ENCODE measurements around the gene TTC19.

DNA sequence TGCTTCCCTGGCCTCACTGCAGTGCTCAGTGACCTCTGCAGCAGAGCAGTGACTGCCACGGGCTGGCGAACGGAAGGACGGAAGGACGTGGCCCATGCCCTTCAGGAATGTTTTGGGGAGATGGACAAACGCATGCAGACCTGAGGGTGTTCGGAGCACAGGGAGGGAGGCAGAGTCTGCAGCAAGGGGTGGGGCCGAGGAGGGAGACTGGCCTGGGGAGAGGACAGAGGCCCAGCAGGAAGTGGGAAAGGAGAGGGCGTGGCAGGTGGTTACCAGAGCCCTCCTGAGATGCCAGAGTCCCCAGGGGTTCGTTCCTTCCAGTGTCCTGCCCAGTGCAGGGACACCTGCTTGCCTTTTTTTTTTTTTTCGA, 32.8 kb upstream of the TTC19 start:
- TF ChIP-seq, protein P1, sequence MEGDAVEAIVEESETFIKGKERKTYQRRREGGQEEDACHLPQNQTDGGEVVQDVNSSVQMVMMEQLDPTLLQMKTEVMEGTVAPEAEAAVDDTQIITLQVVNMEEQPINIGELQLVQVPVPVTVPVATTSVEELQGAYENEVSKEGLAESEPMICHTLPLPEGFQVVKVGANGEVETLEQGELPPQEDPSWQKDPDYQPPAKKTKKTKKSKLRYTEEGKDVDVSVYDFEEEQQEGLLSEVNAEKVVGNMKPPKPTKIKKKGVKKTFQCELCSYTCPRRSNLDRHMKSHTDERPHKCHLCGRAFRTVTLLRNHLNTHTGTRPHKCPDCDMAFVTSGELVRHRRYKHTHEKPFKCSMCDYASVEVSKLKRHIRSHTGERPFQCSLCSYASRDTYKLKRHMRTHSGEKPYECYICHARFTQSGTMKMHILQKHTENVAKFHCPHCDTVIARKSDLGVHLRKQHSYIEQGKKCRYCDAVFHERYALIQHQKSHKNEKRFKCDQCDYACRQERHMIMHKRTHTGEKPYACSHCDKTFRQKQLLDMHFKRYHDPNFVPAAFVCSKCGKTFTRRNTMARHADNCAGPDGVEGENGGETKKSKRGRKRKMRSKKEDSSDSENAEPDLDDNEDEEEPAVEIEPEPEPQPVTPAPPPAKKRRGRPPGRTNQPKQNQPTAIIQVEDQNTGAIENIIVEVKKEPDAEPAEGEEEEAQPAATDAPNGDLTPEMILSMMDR (IDR thresholded peaks at IDR 0.05; ENCODE audit: insufficient read depth, low read length), result no peak
- TF ChIP-seq, protein P2, sequence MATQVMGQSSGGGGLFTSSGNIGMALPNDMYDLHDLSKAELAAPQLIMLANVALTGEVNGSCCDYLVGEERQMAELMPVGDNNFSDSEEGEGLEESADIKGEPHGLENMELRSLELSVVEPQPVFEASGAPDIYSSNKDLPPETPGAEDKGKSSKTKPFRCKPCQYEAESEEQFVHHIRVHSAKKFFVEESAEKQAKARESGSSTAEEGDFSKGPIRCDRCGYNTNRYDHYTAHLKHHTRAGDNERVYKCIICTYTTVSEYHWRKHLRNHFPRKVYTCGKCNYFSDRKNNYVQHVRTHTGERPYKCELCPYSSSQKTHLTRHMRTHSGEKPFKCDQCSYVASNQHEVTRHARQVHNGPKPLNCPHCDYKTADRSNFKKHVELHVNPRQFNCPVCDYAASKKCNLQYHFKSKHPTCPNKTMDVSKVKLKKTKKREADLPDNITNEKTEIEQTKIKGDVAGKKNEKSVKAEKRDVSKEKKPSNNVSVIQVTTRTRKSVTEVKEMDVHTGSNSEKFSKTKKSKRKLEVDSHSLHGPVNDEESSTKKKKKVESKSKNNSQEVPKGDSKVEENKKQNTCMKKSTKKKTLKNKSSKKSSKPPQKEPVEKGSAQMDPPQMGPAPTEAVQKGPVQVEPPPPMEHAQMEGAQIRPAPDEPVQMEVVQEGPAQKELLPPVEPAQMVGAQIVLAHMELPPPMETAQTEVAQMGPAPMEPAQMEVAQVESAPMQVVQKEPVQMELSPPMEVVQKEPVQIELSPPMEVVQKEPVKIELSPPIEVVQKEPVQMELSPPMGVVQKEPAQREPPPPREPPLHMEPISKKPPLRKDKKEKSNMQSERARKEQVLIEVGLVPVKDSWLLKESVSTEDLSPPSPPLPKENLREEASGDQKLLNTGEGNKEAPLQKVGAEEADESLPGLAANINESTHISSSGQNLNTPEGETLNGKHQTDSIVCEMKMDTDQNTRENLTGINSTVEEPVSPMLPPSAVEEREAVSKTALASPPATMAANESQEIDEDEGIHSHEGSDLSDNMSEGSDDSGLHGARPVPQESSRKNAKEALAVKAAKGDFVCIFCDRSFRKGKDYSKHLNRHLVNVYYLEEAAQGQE (IDR thresholded peaks at IDR 0.05; ENCODE audit: insufficient replicate concordance, low read depth), result no peak
